ENCODE results near the gene FAT1.

The FAT1 gene

GRCh38 chr4:186551849-186552248 lies 171.8 kb downstream of the FAT1 start:
- Histone ChIP-seq H2AFZ (ENCODE audit: insufficient read depth, low read length, poor library complexity) (no peak overlapping the region), H3K9me3 (ENCODE audit: insufficient read depth, low read depth, low read length) (peaks cover 2% of the 10 kb centered on the region), H2BK5ac (ENCODE audit: low read depth, low read length, poor library complexity) (no peak overlapping the region), H4K8ac (ENCODE audit: low read depth, low read length) (no peak overlapping the region), H2BK12ac (ENCODE audit: low read length) (no peak overlapping the region), H3K4me3 (ENCODE audit: low read depth, low read length) (no peak overlapping the region), H4K12ac (ENCODE audit: low read depth, low read length) (no peak overlapping the region), H3K4me2 (ENCODE audit: low read length) (no peak overlapping the region), H3K23ac (ENCODE audit: low read length) (no peak overlapping the region), H3K79me2 (ENCODE audit: control insufficient read depth, insufficient read depth, low read length, poor library complexity) (no peaks in the 10 kb centered on the region), H3K18ac (ENCODE audit: low read length) (no peak overlapping the region), H3K14ac (ENCODE audit: low read length) (no peak overlapping the region), H2BK120ac (ENCODE audit: insufficient read depth, low read length, poor library complexity) (no peak overlapping the region), H3K4ac (ENCODE audit: low read depth, low read length) (no peak overlapping the region), H3K27ac (ENCODE audit: low read depth, low read length) (no peak overlapping the region), H3K4me1 (ENCODE audit: control insufficient read depth in 1 of 2, insufficient read depth in 2 of 2, low read length in 2 of 2) (peaks cover 4 to 7% of the 10 kb centered on the region in 2 experiments), H3K36me3 (ENCODE audit: control insufficient read depth in 1 of 2, insufficient read depth in 2 of 2, low read length in 2 of 2) (no peaks in the 10 kb centered on the region), H3K27me3 (ENCODE audit: insufficient read depth, low read length) (no peaks in the 10 kb centered on the region), H2AK5ac (ENCODE audit: low read length) (no peak overlapping the region), H4K91ac (ENCODE audit: low read depth, low read length) (no peak overlapping the region), H3K79me1 (ENCODE audit: low read length) (no peaks in the 10 kb centered on the region), H3K9ac (ENCODE audit: low read length) (no peak overlapping the region)
- WGBS (ENCODE audit: extremely low coverage, insufficient coverage, insufficient read length) = no CpG with 5 or more reads among the region's 2 CpGs
- DNase-seq = no peak

GRCh38 chr4:186545436-186545835 lies 178.2 kb downstream of the FAT1 start:
- H3K79me2 ChIP-seq (ENCODE audit: control insufficient read depth, insufficient read depth, low read length, poor library complexity) = no peaks in the 10 kb centered on the region
- no peak overlapping the region for H2AFZ ChIP-seq (ENCODE audit: insufficient read depth, low read length, poor library complexity)
- no peak overlapping the region for H3K14ac ChIP-seq (ENCODE audit: low read length)
- H3K27ac ChIP-seq (ENCODE audit: low read depth, low read length) = no peak overlapping the region
- H3K4me3 ChIP-seq (ENCODE audit: low read depth, low read length) = no peak overlapping the region
- H3K4ac ChIP-seq (ENCODE audit: low read depth, low read length) = no peak overlapping the region
- H3K18ac ChIP-seq (ENCODE audit: low read length) = no peak overlapping the region
- no peak overlapping the region for H3K23ac ChIP-seq (ENCODE audit: low read length)
- H3K36me3 ChIP-seq (ENCODE audit: control insufficient read depth in 1 of 2, insufficient read depth in 2 of 2, low read length in 2 of 2) = no peaks in the 10 kb centered on the region
- H4K8ac ChIP-seq (ENCODE audit: low read depth, low read length) = no peak overlapping the region
- no peak overlapping the region for H4K91ac ChIP-seq (ENCODE audit: low read depth, low read length)
- DNase-seq = no peak
- H3K9ac ChIP-seq (ENCODE audit: low read length) = no peak overlapping the region
- no peak overlapping the region for H4K12ac ChIP-seq (ENCODE audit: low read depth, low read length)
- H2BK5ac ChIP-seq (ENCODE audit: low read depth, low read length, poor library complexity) = no peak overlapping the region
- no peak overlapping the region for H2BK120ac ChIP-seq (ENCODE audit: insufficient read depth, low read length, poor library complexity)
- H3K4me2 ChIP-seq (ENCODE audit: low read length) = no peak overlapping the region
- H3K4me1 ChIP-seq (ENCODE audit: control insufficient read depth in 1 of 2, insufficient read depth in 2 of 2, low read length in 2 of 2) = no peaks in the 10 kb centered on the region
- no peak overlapping the region for H2AK5ac ChIP-seq (ENCODE audit: low read length)
- H3K9me3 ChIP-seq (ENCODE audit: insufficient read depth, low read depth, low read length) = peaks cover 8% of the 10 kb centered on the region
- no peak overlapping the region for H2BK12ac ChIP-seq (ENCODE audit: low read length)
- WGBS (ENCODE audit: extremely low coverage, insufficient coverage, insufficient read length) = no CpG with 5 or more reads among the region's 7 CpGs
- no peaks in the 10 kb centered on the region for H3K27me3 ChIP-seq (ENCODE audit: insufficient read depth, low read length)
- no peaks in the 10 kb centered on the region for H3K79me1 ChIP-seq (ENCODE audit: low read length)

GRCh38 chr4:186543206-186543605 lies 180.4 kb downstream of the FAT1 start:
- no peak overlapping the region for H3K27ac ChIP-seq (ENCODE audit: low read depth, low read length)
- no peak overlapping the region for H3K4me2 ChIP-seq (ENCODE audit: low read length)
- H3K9me3 ChIP-seq (ENCODE audit: insufficient read depth, low read depth, low read length) = peaks cover 8% of the 10 kb centered on the region
- no peak overlapping the region for H2BK120ac ChIP-seq (ENCODE audit: insufficient read depth, low read length, poor library complexity)
- H3K14ac ChIP-seq (ENCODE audit: low read length) = no peak overlapping the region
- no peak overlapping the region for H2AK5ac ChIP-seq (ENCODE audit: low read length)
- no peaks in the 10 kb centered on the region for H3K36me3 ChIP-seq (ENCODE audit: control insufficient read depth in 1 of 2, insufficient read depth in 2 of 2, low read length in 2 of 2)
- no peak overlapping the region for H3K9ac ChIP-seq (ENCODE audit: low read length)
- H3K4me3 ChIP-seq (ENCODE audit: low read depth, low read length) = no peak overlapping the region
- no peak overlapping the region for H4K91ac ChIP-seq (ENCODE audit: low read depth, low read length)
- no peaks in the 10 kb centered on the region for H3K79me2 ChIP-seq (ENCODE audit: control insufficient read depth, insufficient read depth, low read length, poor library complexity)
- no peaks in the 10 kb centered on the region for H3K79me1 ChIP-seq (ENCODE audit: low read length)
- no peak overlapping the region for H2BK5ac ChIP-seq (ENCODE audit: low read depth, low read length, poor library complexity)
- H2AFZ ChIP-seq (ENCODE audit: insufficient read depth, low read length, poor library complexity) = no peak overlapping the region
- no peak overlapping the region for H2BK12ac ChIP-seq (ENCODE audit: low read length)
- H3K27me3 ChIP-seq (ENCODE audit: insufficient read depth, low read length) = no peaks in the 10 kb centered on the region
- no peak overlapping the region for H4K8ac ChIP-seq (ENCODE audit: low read depth, low read length)
- DNase-seq = no peak
- no peak overlapping the region for H4K12ac ChIP-seq (ENCODE audit: low read depth, low read length)
- H3K4me1 ChIP-seq (ENCODE audit: control insufficient read depth in 1 of 2, insufficient read depth in 2 of 2, low read length in 2 of 2) = no peaks in the 10 kb centered on the region
- H3K4ac ChIP-seq (ENCODE audit: low read depth, low read length) = no peak overlapping the region
- no peak overlapping the region for H3K18ac ChIP-seq (ENCODE audit: low read length)
- WGBS (ENCODE audit: extremely low coverage, insufficient coverage, insufficient read length) = no CpG with 5 or more reads among the region's 2 CpGs
- no peak overlapping the region for H3K23ac ChIP-seq (ENCODE audit: low read length)

GRCh38 chr4:186541801-186542200 lies 181.9 kb downstream of the FAT1 start:
- no peak overlapping the region for H3K9ac ChIP-seq (ENCODE audit: low read length)
- no peak overlapping the region for H2AK5ac ChIP-seq (ENCODE audit: low read length)
- H2BK12ac ChIP-seq (ENCODE audit: low read length) = no peak overlapping the region
- H4K12ac ChIP-seq (ENCODE audit: low read depth, low read length) = no peak overlapping the region
- no peak overlapping the region for H3K4me2 ChIP-seq (ENCODE audit: low read length)
- H4K8ac ChIP-seq (ENCODE audit: low read depth, low read length) = no peak overlapping the region
- H3K27me3 ChIP-seq (ENCODE audit: insufficient read depth, low read length) = no peaks in the 10 kb centered on the region
- whole genome bisulfite sequencing (ENCODE audit: extremely low coverage, insufficient coverage, insufficient read length) = no CpG with 5 or more reads among the region's 4 CpGs
- no peak overlapping the region for H3K14ac ChIP-seq (ENCODE audit: low read length)
- no peak overlapping the region for H3K4me3 ChIP-seq (ENCODE audit: low read depth, low read length)
- no peak overlapping the region for H3K23ac ChIP-seq (ENCODE audit: low read length)
- H3K9me3 ChIP-seq (ENCODE audit: insufficient read depth, low read depth, low read length) = peaks cover 6% of the 10 kb centered on the region
- H3K18ac ChIP-seq (ENCODE audit: low read length) = no peak overlapping the region
- H3K4ac ChIP-seq (ENCODE audit: low read depth, low read length) = no peak overlapping the region
- H3K4me1 ChIP-seq (ENCODE audit: control insufficient read depth in 1 of 2, insufficient read depth in 2 of 2, low read length in 2 of 2) = no peaks in the 10 kb centered on the region
- H3K79me1 ChIP-seq (ENCODE audit: low read length) = no peaks in the 10 kb centered on the region
- DNase-seq = no peak
- no peak overlapping the region for H4K91ac ChIP-seq (ENCODE audit: low read depth, low read length)
- no peak overlapping the region for H2BK120ac ChIP-seq (ENCODE audit: insufficient read depth, low read length, poor library complexity)
- H2AFZ ChIP-seq (ENCODE audit: insufficient read depth, low read length, poor library complexity) = no peak overlapping the region
- no peaks in the 10 kb centered on the region for H3K79me2 ChIP-seq (ENCODE audit: control insufficient read depth, insufficient read depth, low read length, poor library complexity)
- no peak overlapping the region for H2BK5ac ChIP-seq (ENCODE audit: low read depth, low read length, poor library complexity)
- H3K36me3 ChIP-seq (ENCODE audit: control insufficient read depth in 1 of 2, insufficient read depth in 2 of 2, low read length in 2 of 2) = no peaks in the 10 kb centered on the region
- no peak overlapping the region for H3K27ac ChIP-seq (ENCODE audit: low read depth, low read length)
